ENCODE measurements around the gene PRDM16. TPM values are rescaled to one million over a fixed set of nuclear protein-coding genes. Genes with fewer than 3 reads are reported as not detected.

The PRDM16 gene
- total and polyA plus RNA-seq, 2 experiments from 2014 or later, result 41.8 to 55.8 TPM

- H3K9me3 ChIP-seq (ENCODE audit: low read depth), result no peaks in the 10 kb centered on the region
- no peaks in the 10 kb centered on the region for H3K4me1 ChIP-seq (ENCODE audit: low read depth)
- H3K27ac ChIP-seq, result no peak overlapping the region
- H3K4me3 ChIP-seq, result no peak overlapping the region
- TF ChIP-seq CTCF (IDR thresholded peaks at IDR 0.05; ENCODE audit: low read depth, low read length), result no peak
- H3K27me3 ChIP-seq, result no peaks in the 10 kb centered on the region
- no peak for DNase-seq (ENCODE audit: low read depth in 1 of 2, low spot score in 1 of 2)
- H3K36me3 ChIP-seq, result peaks cover 3% of the 10 kb centered on the region
Observed at GRCh38 chr1:3241673-3242407, 172.8 kb downstream of the PRDM16 start.

- DNase-seq (ENCODE audit: low read depth in 1 of 2, low spot score in 1 of 2), result no peak
- peaks cover 4% of the 10 kb centered on the region for H3K4me1 ChIP-seq (ENCODE audit: low read depth)
- H3K9me3 ChIP-seq (ENCODE audit: low read depth), result no peaks in the 10 kb centered on the region
- no peaks in the 10 kb centered on the region for H3K27me3 ChIP-seq
- H3K4me3 ChIP-seq, result no peak overlapping the region
- H3K27ac ChIP-seq, result no peak overlapping the region
- TF ChIP-seq CTCF (IDR thresholded peaks at IDR 0.05; ENCODE audit: low read depth, low read length), result no peak
- peaks cover 3% of the 10 kb centered on the region for H3K36me3 ChIP-seq
Observed at GRCh38 chr1:3242408-3243260, 173.6 kb downstream of the PRDM16 start.

GRCh38 chr1:3243304-3243703 is 174.3 kb downstream of the PRDM16 start:
- TF ChIP-seq CTCF (IDR thresholded peaks at IDR 0.05; ENCODE audit: low read depth, low read length), result no peak
- Histone ChIP-seq H3K27me3 (no peaks in the 10 kb centered on the region), H3K4me1 (ENCODE audit: low read depth) (peaks cover 5% of the 10 kb centered on the region), H3K9me3 (ENCODE audit: low read depth) (no peaks in the 10 kb centered on the region), H3K4me3 (no peak overlapping the region), H3K36me3 (peaks cover 3% of the 10 kb centered on the region), H3K27ac (no peak overlapping the region)
- no peak for DNase-seq (ENCODE audit: low read depth in 1 of 2, low spot score in 1 of 2)

GRCh38 chr1:3244025-3244926 is 175.3 kb downstream of the PRDM16 start:
- no peak overlapping the region for H3K4me3 ChIP-seq
- peaks cover 3% of the 10 kb centered on the region for H3K36me3 ChIP-seq
- H3K27ac ChIP-seq, result no peak overlapping the region
- no peaks in the 10 kb centered on the region for H3K9me3 ChIP-seq (ENCODE audit: low read depth)
- DNase-seq (ENCODE audit: low read depth in 1 of 2, low spot score in 1 of 2), result no peak
- no peaks in the 10 kb centered on the region for H3K27me3 ChIP-seq
- TF ChIP-seq CTCF (IDR thresholded peaks at IDR 0.05; ENCODE audit: low read depth, low read length), result no peak
- H3K4me1 ChIP-seq (ENCODE audit: low read depth), result peaks cover 15% of the 10 kb centered on the region

GRCh38 chr1:3244927-3245315 is 175.9 kb downstream of the PRDM16 start:
- no peak overlapping the region for H3K27ac ChIP-seq
- no peaks in the 10 kb centered on the region for H3K9me3 ChIP-seq (ENCODE audit: low read depth)
- peaks cover 21% of the 10 kb centered on the region for H3K4me1 ChIP-seq (ENCODE audit: low read depth)
- H3K36me3 ChIP-seq, result peaks cover 3% of the 10 kb centered on the region
- no peak for DNase-seq (ENCODE audit: low read depth in 1 of 2, low spot score in 1 of 2)
- H3K4me3 ChIP-seq, result no peak overlapping the region
- no peaks in the 10 kb centered on the region for H3K27me3 ChIP-seq
- TF ChIP-seq CTCF (IDR thresholded peaks at IDR 0.05; ENCODE audit: low read depth, low read length), result no peak

All from cardiac muscle cell (in vitro differentiated cells and primary cell).